DMS114 treated with DMSO at 0.1 percent for 48 hours (cell line): ENCODE results near the gene SREBF2.
"Not testable (repeated sequence)": the region's sequence is repeated elsewhere in the genome, so short reads cannot be mapped to it uniquely, and the experiment has no call there.

ENCODE experiments used
- DNase-seq: peaks from one replicate; lab custom pipeline; 2025; ENCODE audit not compliant: unreplicated experiment; lab: John Stamatoyannopoulos, UW

Gene SREBF2

DNA sequence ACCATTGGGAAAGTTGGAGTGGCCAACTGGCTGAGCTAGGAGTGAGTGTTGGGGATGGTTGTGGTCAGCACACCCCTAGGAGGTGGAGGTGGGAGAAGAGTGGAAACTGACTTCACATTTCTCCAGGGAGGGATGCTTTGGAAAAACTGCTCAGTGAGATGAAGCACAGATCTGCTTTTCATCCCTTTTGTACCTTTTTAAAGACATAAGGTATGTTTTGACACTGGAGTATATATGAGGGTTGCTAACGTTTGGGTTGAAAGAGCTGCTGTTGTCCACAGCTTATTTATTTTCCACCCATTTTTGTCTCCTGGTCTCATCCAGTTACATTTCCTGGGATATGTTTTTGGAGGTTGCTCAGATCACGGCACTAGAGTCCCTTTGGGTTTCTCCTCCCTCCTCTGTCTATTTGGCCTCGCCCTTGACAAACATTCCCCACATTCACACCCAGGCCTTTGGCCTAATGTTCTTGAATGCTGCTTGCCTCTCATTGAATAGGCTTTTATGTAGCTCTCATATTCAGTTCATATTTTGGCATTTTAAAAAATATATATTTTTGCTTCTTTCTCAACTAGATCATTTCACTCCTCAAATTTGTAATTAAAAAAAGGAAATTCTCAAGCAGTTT lies 8.3 kb downstream of the SREBF2 start:
- no peak for DNase-seq

DNA sequence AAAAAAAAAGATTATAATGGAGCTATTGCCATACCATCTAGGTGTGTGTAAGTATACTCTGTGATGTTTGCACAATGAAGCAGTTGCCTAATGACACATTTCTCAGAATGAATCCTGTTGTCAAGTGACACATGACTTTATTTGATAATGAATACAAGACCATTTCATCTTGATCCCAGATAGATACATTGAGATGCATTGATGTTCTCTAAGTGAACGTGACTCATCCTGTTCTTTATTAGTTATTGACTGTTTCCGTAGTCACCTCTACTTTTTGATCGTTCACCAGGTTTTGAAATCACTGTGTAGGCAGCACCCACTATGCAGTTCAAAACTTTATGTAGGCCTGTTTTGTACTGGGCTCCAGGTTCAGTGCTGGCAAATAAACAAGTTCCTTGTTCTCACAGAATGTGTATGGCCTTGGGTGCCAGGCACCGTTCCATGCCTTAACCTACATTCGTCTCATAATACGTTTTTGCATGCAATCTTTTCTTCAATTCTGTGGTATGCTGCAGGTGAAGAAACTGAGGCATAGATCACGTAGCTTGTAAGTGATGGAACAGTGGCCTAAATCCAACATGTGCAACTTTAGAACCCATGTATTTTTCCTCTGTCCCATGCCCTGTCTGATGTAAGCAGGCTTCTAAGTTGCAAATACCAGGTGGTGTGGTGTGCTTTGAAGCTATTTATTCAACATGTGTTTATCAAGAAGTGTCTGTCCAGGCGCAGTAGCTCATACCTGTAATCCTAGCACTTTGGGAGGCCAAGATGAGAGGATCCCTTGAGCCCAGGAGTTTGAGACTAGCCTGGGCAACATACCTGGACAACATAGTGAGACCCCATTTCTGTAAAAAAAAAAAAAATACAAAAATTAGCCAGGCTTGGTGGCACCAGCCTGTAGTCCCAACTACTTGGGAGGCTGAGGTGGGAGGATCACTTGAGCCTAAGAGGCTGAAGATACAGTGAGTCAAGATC lies 10.4 kb downstream of the SREBF2 start:
- no peak for DNase-seq

DNA sequence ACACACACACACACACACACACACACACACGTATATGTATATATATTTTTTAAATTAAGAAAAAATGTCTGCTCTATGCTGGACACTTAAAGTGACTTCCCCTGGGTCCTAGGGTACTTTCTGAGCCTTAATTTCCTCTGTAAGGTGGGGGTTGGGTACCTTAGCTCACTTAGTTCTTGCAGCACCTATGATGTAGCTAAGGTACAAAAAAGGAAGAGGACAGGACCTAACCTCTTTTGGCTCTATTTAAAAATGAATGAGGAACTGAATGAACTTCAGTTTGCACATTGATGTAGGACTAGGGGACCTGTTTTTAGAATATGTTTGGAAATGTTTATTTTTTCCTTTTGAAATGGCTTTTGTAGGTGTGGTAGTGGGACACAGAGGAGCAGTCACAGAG lies 11.1 kb downstream of the SREBF2 start:
- no peak for DNase-seq

DNA sequence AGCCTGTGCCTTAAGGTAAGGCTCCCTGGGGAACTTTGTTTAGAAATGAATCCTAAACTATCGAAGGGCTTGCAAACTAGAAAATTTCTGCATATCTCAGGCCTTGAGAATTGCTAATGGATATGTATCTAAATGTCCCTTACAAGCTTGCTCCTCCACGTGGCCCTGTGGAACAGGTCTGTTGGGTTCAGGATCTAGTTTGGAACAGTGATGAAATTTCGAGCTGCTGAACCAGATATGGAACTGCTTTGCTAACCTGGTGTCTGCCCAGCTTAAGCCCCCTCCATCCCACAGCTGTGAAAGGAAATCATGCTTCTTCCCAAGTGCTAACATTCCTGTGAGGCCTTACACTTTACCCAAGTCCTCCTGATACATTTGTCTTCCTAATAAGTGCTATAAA lies 11.6 kb downstream of the SREBF2 start:
- DNase-seq: no peak

DNA sequence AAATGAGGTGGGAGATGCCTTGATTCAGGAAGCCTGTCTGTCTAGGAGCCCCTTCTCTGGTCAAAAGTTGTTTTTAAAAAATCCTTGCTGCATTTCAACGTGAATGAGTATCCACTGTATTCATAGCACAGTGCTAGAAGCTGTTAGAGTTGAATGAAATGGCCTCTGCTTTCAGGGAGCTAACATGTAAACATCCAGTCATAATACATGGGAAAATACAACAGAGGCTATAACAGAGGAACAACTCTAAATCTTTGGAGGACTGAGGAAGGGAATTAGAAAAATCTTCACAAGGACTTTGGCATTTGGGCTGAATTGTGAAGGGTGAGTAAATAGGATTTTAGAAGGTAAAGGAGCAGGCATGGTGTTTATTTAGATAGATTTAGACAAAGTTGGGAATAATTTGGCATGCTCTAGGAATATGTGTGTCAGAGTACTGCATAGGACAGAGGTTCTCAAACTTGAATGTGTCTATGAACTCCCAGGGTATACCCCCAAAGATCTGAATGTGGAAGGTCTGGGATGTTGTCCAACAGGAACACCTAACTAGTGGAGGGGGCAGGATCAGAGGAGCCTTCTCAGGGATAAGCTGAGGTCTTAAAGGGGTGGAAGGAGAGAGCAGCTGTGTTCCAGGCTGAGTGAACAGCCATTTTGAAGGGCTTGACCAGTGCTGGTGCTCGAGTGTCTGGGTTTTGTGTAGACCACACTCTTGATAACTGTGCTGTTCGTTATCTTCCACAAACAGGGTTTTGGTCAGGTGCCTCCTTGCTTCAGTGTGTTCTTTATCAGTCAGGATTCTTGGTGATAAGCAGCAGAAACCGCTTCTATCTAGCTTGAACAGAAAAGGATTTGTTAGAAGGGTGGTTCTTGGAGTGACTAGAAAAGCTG lies 12.7 kb downstream of the SREBF2 start:
- DNase-seq: no peak

DNA sequence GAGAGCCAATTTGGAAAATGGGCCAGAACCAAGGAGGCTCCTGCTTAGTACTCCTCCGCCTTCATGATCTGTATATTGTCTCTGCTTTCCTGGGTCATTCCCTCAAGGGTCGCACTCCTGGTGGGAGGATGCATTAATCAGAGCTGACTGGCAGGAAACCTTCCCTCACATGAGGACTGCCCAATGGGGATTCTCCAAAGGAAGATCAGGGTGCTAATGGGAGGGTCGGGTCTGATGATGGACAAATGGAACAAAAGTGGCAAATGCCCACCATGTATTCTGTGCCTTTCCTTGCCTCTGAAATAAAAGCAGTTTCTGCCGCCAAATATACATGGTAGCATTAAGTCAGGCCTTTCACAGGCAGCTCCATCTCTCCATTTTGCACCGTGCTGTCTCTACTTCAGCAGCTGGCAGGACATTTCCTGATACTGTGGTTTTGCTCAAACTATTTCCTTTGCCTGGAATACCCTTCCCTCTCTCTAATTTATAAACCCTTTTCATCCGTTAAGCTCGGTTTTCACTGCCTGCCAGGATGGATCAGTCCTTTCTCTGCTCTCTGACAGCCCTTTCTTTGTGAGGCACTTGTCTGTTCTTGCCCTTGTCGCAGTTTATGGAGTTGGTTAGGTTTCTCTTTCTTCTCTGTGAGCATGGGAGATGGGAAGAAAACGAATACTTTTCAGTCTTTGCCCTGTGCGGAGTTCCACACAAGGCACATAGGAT lies 13.5 kb downstream of the SREBF2 start:
- no peak for DNase-seq

DNA sequence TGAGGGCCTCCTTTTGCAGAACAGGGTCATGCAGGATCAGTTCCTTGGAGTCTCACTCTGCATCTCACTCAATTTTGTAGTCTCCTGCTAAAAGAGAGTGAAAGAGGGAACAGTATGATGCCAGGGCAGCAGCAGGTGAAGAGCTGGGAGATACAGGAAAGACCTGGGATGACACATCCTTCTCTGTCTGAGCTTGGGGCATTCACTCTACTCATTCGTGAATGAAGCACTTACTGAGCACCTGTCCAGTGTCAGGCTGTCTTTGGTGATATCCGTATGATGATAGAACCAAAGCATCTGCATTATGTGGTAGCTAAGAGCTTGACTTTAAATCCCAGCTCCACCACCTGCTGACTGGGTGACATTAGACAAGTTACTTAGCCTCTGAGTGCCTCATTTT lies 14.4 kb downstream of the SREBF2 start:
- DNase-seq: no peak

DNA sequence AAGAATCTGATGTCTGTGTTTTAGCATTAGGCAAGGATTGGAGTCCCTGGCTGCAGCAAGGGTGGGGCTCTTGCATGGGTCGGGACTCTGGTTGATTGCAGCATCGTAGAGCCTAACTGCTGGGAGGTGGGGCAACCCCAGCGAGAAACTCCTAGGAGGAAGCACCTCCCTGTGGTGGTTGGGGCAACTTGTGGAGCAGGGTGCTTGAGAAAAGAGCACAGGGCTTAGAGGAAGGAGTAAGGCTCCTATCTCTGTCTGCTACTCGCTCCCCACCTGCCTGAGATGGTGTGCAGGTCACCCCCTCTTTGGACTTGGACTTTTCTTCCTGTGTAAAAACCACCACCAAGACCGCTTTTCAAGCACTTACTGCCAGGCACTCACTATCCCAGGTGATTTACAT lies 15.6 kb downstream of the SREBF2 start:
- DNase-seq: no peak

DNA sequence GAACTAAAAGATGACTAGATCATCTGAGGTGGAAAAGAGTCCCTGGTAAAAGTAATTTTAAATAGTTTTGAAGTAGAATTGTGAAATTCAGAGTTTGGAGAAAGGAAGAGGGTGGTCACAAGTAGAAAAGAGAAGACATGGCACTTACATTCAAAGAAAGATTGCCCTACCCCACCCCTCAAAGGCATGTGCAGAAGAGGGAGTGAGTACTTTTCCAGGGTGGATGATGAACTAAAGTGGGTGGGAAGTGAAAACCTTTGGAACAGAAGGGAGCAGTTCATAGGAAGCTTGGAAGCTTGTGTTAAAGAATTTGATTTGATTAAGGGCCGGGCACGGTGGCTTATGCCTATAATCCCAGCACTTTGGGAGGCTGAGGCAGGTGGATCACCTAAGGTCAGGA lies 23.6 kb downstream of the SREBF2 start:
- DNase-seq: no peak

DNA sequence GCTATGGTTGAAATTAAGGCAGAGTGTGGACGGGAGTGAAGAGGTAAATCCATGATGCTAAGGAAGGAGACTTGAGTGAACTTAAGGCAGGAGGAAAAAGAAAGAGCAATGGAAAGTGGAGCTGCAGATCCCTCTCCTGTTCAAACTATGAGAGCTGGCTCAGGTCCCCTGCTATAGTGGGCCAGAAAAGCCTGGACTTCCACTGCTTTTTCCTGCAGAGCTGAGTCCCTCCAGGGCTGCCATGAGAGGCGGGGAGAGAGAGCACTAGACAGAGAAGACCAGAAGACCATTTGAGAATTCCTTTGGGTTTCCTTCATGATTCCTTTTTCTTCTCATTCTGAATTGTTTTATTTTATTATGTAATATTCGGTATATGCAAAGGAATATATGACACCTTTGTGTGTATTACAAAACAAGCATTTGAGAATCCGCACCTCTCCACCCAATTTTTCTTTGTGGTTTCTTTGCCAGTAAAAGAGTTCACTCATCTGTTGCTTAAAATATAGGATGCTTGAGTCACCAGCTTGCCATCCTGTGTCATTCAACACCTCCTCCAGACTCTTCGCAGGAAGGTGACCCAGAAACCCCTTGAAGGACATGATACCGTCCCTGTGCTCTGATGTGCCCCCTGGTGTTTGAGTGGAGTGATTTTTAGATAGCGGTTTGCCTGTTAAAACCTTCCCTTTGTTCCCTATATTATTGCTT lies 24.4 kb downstream of the SREBF2 start:
- DNase-seq: no peak

DNA sequence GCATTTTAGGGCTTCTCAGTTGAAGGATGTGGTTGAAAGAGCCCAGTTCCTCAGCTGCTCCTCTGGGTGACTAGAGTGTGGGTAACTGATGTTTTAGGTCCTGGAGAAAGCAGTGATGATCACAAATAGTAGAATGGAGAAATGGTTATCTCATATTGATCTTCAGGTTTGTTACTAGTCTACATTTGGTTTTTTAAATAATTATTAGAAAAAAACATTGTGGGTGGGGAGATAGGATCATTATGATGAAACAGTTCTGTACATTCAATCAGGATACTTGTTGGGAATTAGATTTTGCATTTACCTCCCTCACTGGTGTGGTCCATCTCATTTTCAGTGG lies 24.9 kb downstream of the SREBF2 start:
- no peak for DNase-seq

DNA sequence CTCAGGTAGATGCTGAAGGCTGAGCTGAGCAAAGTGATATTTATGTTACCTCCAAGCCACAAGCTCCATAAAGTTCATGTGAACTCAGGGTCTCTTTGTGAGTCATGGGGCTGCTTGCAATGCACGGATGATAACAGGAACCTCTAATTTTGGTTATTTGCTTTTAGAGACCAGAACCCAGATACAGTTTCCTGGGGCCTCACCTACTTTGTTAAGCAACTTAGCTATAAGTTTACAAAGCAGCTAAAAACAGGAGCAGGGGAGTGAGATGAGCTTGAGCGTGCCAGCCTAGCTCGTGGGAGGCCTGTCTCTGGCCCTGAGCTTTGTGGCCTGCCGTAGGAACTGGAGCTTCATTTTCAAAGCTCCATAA lies 29.2 kb downstream of the SREBF2 start:
- no peak for DNase-seq

DNA sequence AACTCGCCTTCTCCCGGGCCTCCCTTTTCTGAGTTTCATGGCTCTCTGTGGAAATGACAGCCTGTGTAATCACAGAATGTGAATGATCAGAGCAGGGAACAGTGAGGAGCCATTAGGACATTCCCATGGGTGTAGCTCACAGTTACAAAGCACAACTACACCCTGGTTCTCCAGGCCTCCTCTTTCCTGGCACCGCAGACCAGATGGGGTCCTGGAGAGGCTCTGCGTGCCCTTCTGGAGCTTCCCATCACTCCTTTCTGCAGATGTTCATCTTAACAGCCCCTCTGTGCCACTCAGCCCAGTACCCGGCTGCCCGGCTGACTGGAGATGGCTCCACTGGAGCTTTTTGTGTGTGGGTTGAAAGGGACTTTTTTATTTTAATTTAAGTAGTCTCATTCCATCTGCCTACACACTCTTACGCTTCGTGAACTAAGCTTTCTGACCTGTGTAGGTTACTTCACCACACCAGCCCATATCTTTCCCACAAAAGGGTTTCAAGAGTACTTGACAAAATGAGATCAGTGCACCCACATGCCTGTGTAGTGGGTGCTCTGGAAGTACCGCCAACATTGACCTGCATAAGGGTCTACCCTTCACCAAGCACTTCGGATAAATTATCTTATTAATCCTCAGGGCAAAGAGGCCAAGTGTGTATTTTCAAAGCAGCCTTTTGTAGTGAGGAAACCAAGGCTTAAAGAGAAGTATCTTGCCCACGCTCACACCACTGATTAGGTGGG lies 29.8 kb downstream of the SREBF2 start:
- no peak for DNase-seq

DNA sequence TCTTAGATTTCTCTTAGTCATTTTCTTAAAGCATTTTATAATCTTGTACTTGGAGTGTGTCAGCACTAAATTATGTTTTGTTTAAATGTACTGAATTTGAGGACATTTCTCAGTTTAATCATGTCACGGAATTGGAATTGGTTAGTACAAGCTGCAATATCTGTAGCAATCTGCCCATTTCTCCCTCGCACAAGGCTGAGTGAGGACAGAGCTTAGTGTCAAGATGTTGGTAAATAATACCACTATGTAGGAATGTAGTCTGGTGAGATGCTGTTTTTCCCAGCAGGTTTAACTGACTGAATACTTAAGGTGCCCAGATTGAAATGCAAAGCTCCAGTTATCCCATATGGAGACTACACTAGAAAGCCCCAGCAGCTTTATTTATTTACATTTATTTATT lies 30.6 kb downstream of the SREBF2 start:
- no peak for DNase-seq

DNA sequence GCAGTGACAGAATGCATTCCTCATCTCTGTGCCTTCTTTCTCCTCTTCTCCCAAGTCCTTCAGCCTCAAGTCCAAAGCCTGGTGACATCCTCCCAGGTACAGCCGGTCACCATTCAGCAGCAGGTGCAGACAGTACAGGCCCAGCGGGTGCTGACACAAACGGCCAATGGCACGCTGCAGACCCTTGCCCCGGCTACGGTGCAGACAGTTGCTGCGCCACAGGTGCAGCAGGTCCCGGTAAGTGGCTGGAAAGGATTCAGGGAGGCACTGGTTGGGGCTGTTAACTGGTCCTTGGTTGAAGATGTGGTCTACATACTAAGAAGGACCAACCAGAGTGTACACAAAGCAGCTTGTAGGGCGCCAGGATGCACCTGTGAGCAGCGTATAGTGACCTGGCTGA lies 35.7 kb downstream of the SREBF2 start:
- DNase-seq: no peak

DNA sequence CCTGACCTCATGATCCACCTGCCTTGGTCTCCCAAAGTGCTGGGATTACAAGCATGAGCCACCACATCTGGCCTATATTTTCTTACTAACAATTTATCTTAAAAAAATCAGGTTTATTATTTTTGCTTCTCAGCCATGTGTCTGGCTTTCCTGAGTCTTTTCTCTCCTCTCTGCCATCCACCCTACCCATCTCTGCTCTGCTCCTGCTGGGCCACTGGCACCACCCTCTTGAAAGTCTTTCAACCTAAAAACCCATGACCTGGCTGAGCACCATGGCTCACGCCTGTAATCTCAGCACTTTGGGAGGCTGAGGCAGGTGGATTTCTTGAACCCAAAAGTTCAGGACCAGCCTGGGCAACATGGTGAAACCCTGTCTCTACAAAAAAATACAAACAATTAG lies 37.2 kb downstream of the SREBF2 start:
- not testable (repeated sequence) for DNase-seq

DNA sequence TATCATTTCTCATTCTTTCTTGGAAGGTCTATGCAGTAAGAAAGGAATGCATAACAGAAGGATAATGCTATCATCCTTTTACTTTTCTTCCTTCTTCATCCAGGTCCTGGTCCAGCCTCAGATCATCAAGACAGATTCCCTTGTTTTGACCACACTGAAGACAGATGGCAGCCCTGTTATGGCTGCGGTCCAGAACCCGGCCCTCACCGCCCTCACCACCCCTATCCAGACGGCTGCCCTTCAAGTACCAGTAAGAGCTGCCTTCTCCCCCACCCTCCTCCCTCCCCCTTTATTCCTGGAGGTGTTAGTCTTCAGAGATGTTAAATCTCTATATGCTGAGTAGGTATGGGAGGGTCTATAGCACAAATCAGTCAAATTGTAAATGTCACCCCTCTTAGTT lies 37.9 kb downstream of the SREBF2 start:
- no peak for DNase-seq

DNA sequence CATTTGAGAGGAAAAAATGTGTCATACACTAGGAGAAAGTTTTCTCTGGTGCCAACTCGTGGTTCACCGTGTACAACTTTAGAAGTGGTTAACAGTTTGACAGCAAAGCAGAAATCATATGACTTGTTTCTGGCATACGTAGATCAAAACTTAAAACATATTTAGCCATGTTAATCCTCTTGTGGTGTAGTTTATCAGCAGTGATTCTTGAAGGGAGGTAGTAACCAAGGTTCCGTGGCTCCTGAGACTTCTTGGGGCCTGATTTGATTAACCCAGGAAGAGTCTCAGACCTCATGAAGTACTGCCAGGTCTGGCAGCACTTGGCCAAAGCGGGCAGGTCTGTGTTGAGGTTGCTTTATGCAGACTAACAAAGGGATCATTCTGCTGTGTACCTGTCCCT lies 40.5 kb downstream of the SREBF2 start:
- no peak for DNase-seq

DNA sequence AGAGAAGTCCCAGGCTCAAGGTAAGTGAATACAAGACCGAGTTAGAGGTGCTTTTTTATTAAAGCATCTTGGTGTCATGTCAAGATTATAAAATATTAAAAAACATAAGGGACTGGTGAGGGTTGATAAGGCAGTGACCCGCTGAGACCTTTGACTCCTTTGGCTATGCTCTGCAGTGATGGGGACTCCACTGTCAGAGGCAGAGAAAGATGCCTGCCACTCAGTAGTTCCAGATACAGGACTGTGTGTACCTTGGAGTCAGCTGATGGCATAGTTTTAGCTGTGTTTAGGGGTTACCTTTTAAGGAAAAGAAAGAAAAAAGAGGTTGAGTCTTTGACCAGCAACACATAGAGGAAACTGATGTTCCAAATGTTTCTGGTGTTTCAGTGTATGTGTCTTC lies 41.2 kb downstream of the SREBF2 start:
- no peak for DNase-seq
